GDM1 (cell line): ENCODE measurements around the gene GNB5.
"Not testable (repeated sequence)": the region's sequence is repeated elsewhere in the genome, so short reads cannot be mapped to it uniquely, and the experiment has no call there.

Source experiments
- DNase-seq: peaks from one replicate; lab custom pipeline; 2025; lab: John Stamatoyannopoulos, UW

The GNB5 gene

DNA sequence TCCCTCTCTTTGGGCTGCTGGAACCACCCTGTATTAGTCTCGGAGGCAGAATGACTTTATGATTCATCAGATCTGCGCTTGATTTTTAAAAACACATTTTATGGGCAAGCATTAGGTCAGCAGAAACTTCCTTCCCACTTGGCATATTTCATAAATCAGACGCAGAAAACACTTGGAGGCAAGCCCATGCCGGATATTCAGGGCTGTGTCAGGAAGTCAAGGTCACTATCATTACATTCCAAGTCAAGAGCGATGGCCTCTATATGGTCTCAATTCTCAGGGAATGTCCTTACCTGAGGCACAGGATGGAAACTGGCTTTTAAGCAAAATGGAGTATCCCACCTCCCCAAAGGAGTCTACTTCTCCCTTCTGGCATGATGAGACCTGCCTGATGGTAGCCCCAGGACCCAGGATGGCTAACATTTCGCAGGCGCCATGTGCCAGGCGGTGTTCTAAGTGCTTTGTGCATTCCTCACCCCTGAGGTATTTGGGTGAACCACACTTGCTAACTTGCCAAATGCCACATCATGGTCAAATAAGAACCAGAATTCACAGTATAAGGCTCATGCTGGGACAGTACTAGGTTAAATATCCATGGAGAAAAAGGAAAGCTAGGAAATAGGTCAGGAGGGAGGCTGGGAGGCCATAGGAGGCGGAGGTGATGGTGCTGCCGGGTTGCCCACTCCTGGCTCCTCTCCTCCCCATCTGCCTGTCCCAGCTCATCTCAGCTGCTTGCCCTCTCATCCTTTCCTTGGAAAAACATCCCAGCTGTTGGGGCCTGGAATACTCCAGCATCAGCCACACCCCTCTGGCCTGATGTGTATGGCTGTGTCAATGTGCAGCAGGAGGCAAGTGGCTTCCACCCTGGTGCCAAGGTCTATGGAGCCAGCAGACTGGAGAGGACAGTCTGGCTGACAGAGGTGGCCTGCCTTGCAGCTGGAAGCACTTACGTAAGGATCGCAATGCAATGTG is 97.4 kb downstream of the GNB5 start:
- peak; percentile 19 for DNase-seq

- no peak for DNase-seq
Observed at GRCh38 chr15:52093167-52093538, 98.0 kb downstream of the GNB5 start.

- no peak for DNase-seq
Observed at GRCh38 chr15:52090193-52090592, 101.0 kb downstream of the GNB5 start.

GRCh38 chr15:52086011-52086786 is 105.0 kb downstream of the GNB5 start:
- no peak for DNase-seq

DNA sequence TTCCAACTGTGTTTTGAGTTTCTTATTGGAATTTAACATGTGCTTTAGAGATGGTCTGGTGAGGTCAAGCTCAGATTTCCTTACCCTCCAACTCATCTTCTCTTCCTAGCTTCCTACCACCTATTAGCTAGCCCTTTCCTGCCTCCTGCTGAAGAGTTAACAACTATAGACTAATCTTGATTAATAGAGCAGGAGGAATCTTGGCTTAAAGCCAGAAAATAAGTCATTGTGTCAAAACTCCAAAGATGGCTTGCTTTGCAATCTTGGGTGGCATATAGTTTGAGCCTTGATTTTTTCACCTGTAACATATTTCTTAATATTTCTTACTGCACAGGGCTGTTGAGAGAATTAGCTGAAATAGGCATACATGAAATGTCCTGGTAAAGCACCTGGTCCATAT is 105.9 kb downstream of the GNB5 start:
- DNase-seq: no peak

- DNase-seq: no peak
Observed at GRCh38 chr15:52083603-52084002, 107.6 kb downstream of the GNB5 start.

DNA sequence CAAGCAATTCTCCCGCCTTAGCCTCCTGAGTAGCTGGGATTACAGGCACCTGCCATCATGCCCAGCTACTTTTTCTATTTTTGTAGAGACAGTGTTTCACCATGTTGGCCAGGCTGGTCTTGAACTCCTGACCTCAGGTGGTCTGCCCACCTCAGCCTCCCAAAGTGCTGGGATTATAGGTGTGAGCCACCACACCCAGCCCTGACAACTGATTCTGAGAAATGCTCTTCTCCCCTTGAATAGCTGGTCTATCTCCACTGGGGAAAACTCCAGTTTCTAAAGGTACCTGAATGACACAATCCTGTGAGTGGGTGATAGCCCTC is 108.2 kb downstream of the GNB5 start:
- not testable (repeated sequence) for DNase-seq

- peak; percentile 71 for DNase-seq
Observed at GRCh38 chr15:52082197-52083036, 108.8 kb downstream of the GNB5 start.

GRCh38 chr15:52080706-52081392 is 110.3 kb downstream of the GNB5 start:
- DNase-seq: no peak

- DNase-seq: no peak
Observed at GRCh38 chr15:52080031-52080430, 111.2 kb downstream of the GNB5 start.

DNA sequence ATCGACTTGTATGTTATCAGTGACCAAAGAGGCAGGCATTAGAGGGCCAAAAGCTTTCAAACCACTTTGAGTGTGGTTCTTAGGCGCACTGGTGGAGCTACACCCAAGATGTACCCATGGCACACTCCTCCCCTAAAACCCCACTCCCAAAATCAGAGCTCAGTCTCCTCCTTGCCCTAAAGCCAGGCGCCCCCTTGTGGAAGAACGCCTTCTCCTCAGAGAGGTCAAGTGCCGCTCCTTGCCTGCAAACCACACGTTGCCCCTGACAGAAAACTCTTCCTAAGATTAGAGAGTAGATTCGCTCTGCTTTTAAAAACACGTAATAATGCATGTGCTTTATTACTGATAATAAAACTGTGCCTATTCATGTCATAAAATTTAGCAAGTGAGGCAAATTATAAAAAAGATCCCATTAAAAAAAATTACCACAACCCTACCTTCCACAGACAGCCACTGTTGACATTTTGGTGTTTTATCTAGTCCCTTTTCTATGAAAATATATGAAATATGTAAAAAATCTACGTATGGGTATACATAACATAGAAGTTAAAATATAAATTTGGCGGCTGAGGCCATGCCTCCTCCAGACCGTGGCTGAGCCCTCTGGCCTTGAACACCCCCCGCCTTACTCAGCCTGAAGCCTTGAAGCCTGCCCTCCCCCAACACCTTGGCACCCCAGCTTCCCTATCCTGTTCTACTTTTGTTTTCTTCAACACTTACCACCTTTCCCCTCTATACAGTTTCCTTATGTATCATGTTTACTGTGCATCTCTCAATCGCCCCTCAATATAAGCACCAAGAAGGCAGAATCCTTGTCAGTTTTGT is 112.1 kb downstream of the GNB5 start:
- DNase-seq: peak; percentile 57

- DNase-seq: no peak
Observed at GRCh38 chr15:52078197-52078875, 112.9 kb downstream of the GNB5 start.

- no peak for DNase-seq
Observed at GRCh38 chr15:52076889-52077781, 114.1 kb downstream of the GNB5 start.

- no peak for DNase-seq
Observed at GRCh38 chr15:52071570-52071969, 119.6 kb downstream of the GNB5 start.

GRCh38 chr15:52069559-52069958 is 121.6 kb downstream of the GNB5 start:
- DNase-seq: no peak

- no peak for DNase-seq
Observed at GRCh38 chr15:52068004-52068615, 123.1 kb downstream of the GNB5 start.

DNA sequence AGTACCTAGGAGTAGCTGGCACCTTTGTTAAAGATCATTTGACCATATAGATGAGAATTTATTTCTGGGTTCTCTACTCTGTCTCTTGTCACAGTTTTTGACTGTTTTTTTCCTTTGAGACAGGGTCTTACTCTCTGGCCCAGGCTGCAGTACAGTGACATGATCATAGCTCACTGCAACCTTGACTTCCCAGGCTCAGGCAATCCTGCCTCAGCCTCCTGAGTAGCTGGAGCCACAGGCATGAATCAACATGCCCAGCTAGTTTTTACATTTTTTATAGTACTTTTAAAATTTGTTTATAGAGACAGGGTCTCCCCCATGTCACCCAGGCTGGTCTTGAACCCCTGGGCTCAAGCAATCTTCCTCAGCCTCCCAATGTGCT is 123.7 kb downstream of the GNB5 start:
- no peak for DNase-seq

DNA sequence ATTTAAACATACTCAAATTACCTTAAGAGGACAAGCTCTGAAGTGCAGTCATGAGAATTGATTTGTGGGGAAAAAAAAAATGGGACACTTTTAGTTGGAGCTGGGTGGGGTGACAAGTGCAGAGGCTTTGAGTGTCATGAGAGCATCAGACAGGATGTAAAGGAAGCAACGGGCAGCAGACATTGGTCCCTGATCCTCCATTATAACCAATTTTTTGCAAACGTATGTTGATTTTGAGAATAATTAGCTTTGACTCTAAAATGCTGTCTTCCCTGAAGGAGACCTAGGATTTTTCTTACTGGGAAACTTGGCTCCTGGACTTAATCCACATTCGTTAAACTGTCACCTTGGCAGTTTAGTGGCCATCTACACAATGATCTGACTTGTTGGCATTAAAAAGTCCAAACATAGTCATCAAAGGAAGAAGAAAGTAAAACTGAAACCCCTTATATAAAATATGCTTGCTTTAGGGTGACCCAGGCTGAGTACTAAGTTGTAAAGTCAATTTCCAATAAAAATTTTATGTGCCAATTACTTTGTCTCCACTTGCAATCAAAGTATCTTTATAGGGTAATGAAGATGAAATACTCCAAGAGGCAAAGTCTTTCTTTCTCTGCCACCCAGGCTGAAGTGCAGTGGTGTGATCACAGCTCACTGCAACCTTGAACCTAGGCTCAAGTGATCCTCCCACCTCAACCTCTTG is 124.2 kb downstream of the GNB5 start:
- DNase-seq: no peak
